CD4-positive, alpha-beta memory T cell (primary cell): ENCODE measurements around the gene TMX1. TPM values are rescaled to one million over a fixed set of nuclear protein-coding genes. Genes with fewer than 3 reads are reported as not detected.

Experiments used
- CTCF ChIA-PET: fragments of 350-600 bp; sonication (Branson Sonifier 250); formaldehyde crosslinking; loops from one replicate; lab custom pipeline; 2021; ENCODE audit warnings: inconsistent platforms; ENCODE audit not compliant: partially characterized antibody; lab: Charles Lee
- POLR2A ChIA-PET: fragments of 350-600 bp; sonication (Branson Sonifier 250); formaldehyde crosslinking; loops from one replicate; lab custom pipeline; 2021; ENCODE audit not compliant: partially characterized antibody; lab: Charles Lee
- DNase-seq, 5 donors: peaks; one replicate each; pipeline versions ENCODE4 v3.0.0 to v3.0.0-alpha.2; 2020 to 2022; ENCODE audit warnings: mixed read lengths in 1 of 5
- H3K27ac ChIP-seq: one replicate; pipeline ENCODE4 v1.7.0; 2013; ENCODE audit warnings: low read depth, low read length
- H3K27me3 ChIP-seq: 2 replicates; pipeline ENCODE4 v1.7.0; 2013; ENCODE audit warnings: mild to moderate bottlenecking, low read length, moderate library complexity; ENCODE audit not compliant: insufficient read depth
- H3K36me3 ChIP-seq: 2 replicates; pipeline ENCODE4 v1.7.0; 2013; ENCODE audit warnings: mild to moderate bottlenecking, low read length, moderate library complexity; ENCODE audit not compliant: insufficient read depth
- H3K4me1 ChIP-seq: 2 replicates; pipeline ENCODE4 v1.7.0; 2013; ENCODE audit warnings: mild to moderate bottlenecking, low read length, moderate library complexity; ENCODE audit not compliant: insufficient read depth
- H3K4me3 ChIP-seq, 2 donors: one replicate each; pipeline ENCODE4 v1.7.0; 2013; ENCODE audit warnings: low read length in 2 of 2, mild to moderate bottlenecking in 1 of 2
- H3K9me3 ChIP-seq, 2 donors: one replicate each; pipeline ENCODE4 v1.7.0; 2013; ENCODE audit warnings: low read length in 2 of 2, control low read depth in 1 of 2; ENCODE audit not compliant: control insufficient read depth in 1 of 2
- H3K27ac Mint-ChIP-seq, 7 donors: one replicate each; pipeline ENCODE4 v1.8.0; 2020 to 2021; ENCODE audit warnings: mixed read lengths in 7 of 7, mild to moderate bottlenecking in 6 of 7, inconsistent platforms in 3 of 7, moderate library complexity in 3 of 7
- H3K27me3 Mint-ChIP-seq, 2 donors: one replicate each; pipeline ENCODE4 v1.8.0; 2020 to 2021; ENCODE audit warnings: mixed read lengths in 2 of 2
- H3K36me3 Mint-ChIP-seq, 2 donors: one replicate each; pipeline ENCODE4 v1.8.0; 2020 to 2021; ENCODE audit warnings: mixed read lengths in 2 of 2, inconsistent platforms in 1 of 2, mild to moderate bottlenecking in 1 of 2
- H3K4me1 Mint-ChIP-seq, 4 donors: one replicate each; pipeline ENCODE4 v1.8.0; 2020 to 2021; ENCODE audit warnings: mixed read lengths in 4 of 4, mild to moderate bottlenecking in 1 of 4
- H3K4me3 Mint-ChIP-seq, 8 donors: one replicate each; pipeline ENCODE4 v1.8.0; 2020 to 2021; ENCODE audit warnings: mixed read lengths in 8 of 8, mild to moderate bottlenecking in 7 of 8, moderate library complexity in 6 of 8, inconsistent platforms in 3 of 8
- H3K9me3 Mint-ChIP-seq, 8 donors: one replicate each; pipeline ENCODE4 v1.8.0; 2020 to 2021; ENCODE audit warnings: mixed read lengths in 8 of 8, mild to moderate bottlenecking in 5 of 8, inconsistent platforms in 3 of 8, moderate library complexity in 1 of 8
- intact Hi-C: fragments of 100-400 bp; cut with micrococcal nuclease; formaldehyde crosslinking; loops from one replicate; pipeline ENCODE4 v1.15.1; 2023
- polyA plus RNA-seq, 2 donors: library from polyadenylated mRNA; unstranded; fragments of 300-500 nt; fragmentation: Illumina TruSeq; gene quantifications; one replicate each; pipeline ENCODE4 v1.2.3, GENCODE V29; 2021
- total RNA-seq, 2 experiments: library from RNA; stranded (reverse); gene quantifications; one replicate each; pipeline ENCODE4 v1.2.3, GENCODE V29; 2021

The TMX1 gene
- total RNA-seq (10 to 100 TPM; 28.5 to 32.9 TPM), polyA plus RNA-seq (10 to 100 TPM; 39.5 to 62.9 TPM)

GRCh38 chr14:51239813-51240803 is at the start of gene TMX1:
TSS of gene TMX1 (plus strand) at chr14:51240247. CDS start at chr14:51240293, 46 bp downstream.
- peak; percentile 80 to 86 (median 82) for DNase-seq
- Histone ChIP-seq H3K27ac (peak within 1 kb of the TSS; percentile 65), H3K4me1 (peaks cover 51% of the 10 kb centered on the region), H3K27me3 (no peaks in the 10 kb centered on the region), H3K36me3 (no peaks in the 10 kb centered on the region), H3K9me3 (no peaks in the 10 kb centered on the region), H3K4me3 (peak within 1 kb of the TSS; percentile 84 to 99)
- Mint-ChIP-seq H3K4me1 (peaks cover 15 to 29% (median 21%) of the 10 kb centered on the region in 4 donors), H3K27ac (no peak within 1 kb of the TSS), H3K9me3 (no peaks in the 10 kb centered on the region), H3K4me3 (peak within 1 kb of the TSS in 1 of 8 donors; percentile 37), H3K27me3 (no peaks in the 10 kb centered on the region), H3K36me3 (peaks cover 0 to under 1% of the 10 kb centered on the region in 2 donors)
- intact Hi-C loops = loop anchor here (1.0 to 10.0 kb wide), 6 partner anchors 145 to 1913 kb away; partner anchors contain the start of genes DDHD1, GNG2, GPR137C and RTRAF
- ChIA-PET POLR2A (interaction anchor here (0.6 to 1.1 kb wide), 3 partner anchors 380 to 1912 kb away, joined by 3 read pairs; no protein-coding TSS in a partner anchor), CTCF (interaction anchor here (1.2 kb wide), 1 partner anchor 46 kb away, joined by 3 read pairs; no protein-coding TSS in a partner anchor)

- CTCF ChIA-PET = no interaction called here
- Mint-ChIP-seq H3K27ac (no peak overlapping the region), H3K9me3 (peaks cover 0 to 3% (median 2%) of the 10 kb centered on the region in 8 donors), H3K4me3 (no peak overlapping the region), H3K36me3 (no peaks in the 10 kb centered on the region), H3K27me3 (peaks cover 9 to 11% of the 10 kb centered on the region in 2 donors), H3K4me1 (no peaks in the 10 kb centered on the region)
- no peak overlapping the region for H3K4me3 ChIP-seq
- H3K4me1 ChIP-seq = no peaks in the 10 kb centered on the region
- no peaks in the 10 kb centered on the region for H3K36me3 ChIP-seq
- DNase-seq = no peak
- intact Hi-C loops = no loop called here
- POLR2A ChIA-PET = no interaction called here
- no peaks in the 10 kb centered on the region for H3K27me3 ChIP-seq
- no peak overlapping the region for H3K27ac ChIP-seq
- no peaks in the 10 kb centered on the region for H3K9me3 ChIP-seq
Measured at GRCh38 chr14:51201890-51202289, 38.2 kb upstream of the TMX1 start.

- H3K36me3 Mint-ChIP-seq = no peaks in the 10 kb centered on the region
- no peak overlapping the region for H3K27ac Mint-ChIP-seq
Measured at GRCh38 chr14:51202914-51203665, 37.0 kb upstream of the TMX1 start.

GRCh38 chr14:51203881-51204280 is 36.2 kb upstream of the TMX1 start:
- no peak overlapping the region for H3K4me3 Mint-ChIP-seq
- CTCF ChIA-PET = no interaction called here

More at GRCh38 chr14:51202914-51203665, 37.0 kb upstream of the TMX1 start:
- Mint-ChIP-seq H3K9me3 (peaks cover 0 to 6% (median 2%) of the 10 kb centered on the region in 8 donors), H3K4me1 (no peaks in the 10 kb centered on the region), H3K27me3 (peaks cover 14% of the 10 kb centered on the region in 2 donors), H3K4me3 (no peak overlapping the region)
- intact Hi-C loops = no loop called here
- ChIA-PET POLR2A (no interaction called here), CTCF (no interaction called here)
- H3K4me1 ChIP-seq = no peaks in the 10 kb centered on the region
- no peak overlapping the region for H3K4me3 ChIP-seq
- H3K27ac ChIP-seq = no peak overlapping the region
- H3K9me3 ChIP-seq = no peaks in the 10 kb centered on the region
- no peaks in the 10 kb centered on the region for H3K27me3 ChIP-seq
- no peak for DNase-seq
- H3K36me3 ChIP-seq = no peaks in the 10 kb centered on the region

GRCh38 chr14:51205486-51205885 is 34.6 kb upstream of the TMX1 start:
- peaks cover 4% of the 10 kb centered on the region for H3K27me3 ChIP-seq
- H3K4me1 ChIP-seq = no peaks in the 10 kb centered on the region
- intact Hi-C loops = no loop called here
- Mint-ChIP-seq H3K27ac (no peak overlapping the region), H3K36me3 (no peaks in the 10 kb centered on the region), H3K4me1 (no peaks in the 10 kb centered on the region), H3K4me3 (no peak overlapping the region), H3K9me3 (peaks cover 0 to 4% (median 2%) of the 10 kb centered on the region in 8 donors), H3K27me3 (peaks cover 15 to 16% of the 10 kb centered on the region in 2 donors)
- H3K36me3 ChIP-seq = no peaks in the 10 kb centered on the region
- H3K4me3 ChIP-seq = no peak overlapping the region
- no peak overlapping the region for H3K27ac ChIP-seq
- ChIA-PET POLR2A (no interaction called here), CTCF (no interaction called here)
- DNase-seq = no peak
- no peaks in the 10 kb centered on the region for H3K9me3 ChIP-seq

More at GRCh38 chr14:51203881-51204280, 36.2 kb upstream of the TMX1 start:
- Histone ChIP-seq H3K9me3 (no peaks in the 10 kb centered on the region), H3K27me3 (peaks cover 4% of the 10 kb centered on the region), H3K4me1 (no peaks in the 10 kb centered on the region), H3K36me3 (no peaks in the 10 kb centered on the region), H3K4me3 (no peak overlapping the region), H3K27ac (no peak overlapping the region)
- H3K27ac Mint-ChIP-seq = no peak overlapping the region
- POLR2A ChIA-PET = no interaction called here
- H3K9me3 Mint-ChIP-seq = peaks cover 0 to 6% (median 2%) of the 10 kb centered on the region in 8 donors
- intact Hi-C loops = no loop called here
- DNase-seq = no peak
- H3K27me3 Mint-ChIP-seq = peaks cover 14 to 15% of the 10 kb centered on the region in 2 donors
- no peaks in the 10 kb centered on the region for H3K36me3 Mint-ChIP-seq
- no peaks in the 10 kb centered on the region for H3K4me1 Mint-ChIP-seq

GRCh38 chr14:51206462-51206861 is 33.6 kb upstream of the TMX1 start:
- Mint-ChIP-seq H3K9me3 (peaks cover 0 to 3% (median 0%) of the 10 kb centered on the region in 8 donors), H3K36me3 (no peaks in the 10 kb centered on the region), H3K4me3 (no peak overlapping the region), H3K27me3 (peaks cover 15 to 19% of the 10 kb centered on the region in 2 donors), H3K4me1 (no peaks in the 10 kb centered on the region), H3K27ac (no peak overlapping the region)
- Histone ChIP-seq H3K9me3 (no peaks in the 10 kb centered on the region), H3K36me3 (no peaks in the 10 kb centered on the region), H3K27ac (no peak overlapping the region), H3K4me1 (no peaks in the 10 kb centered on the region), H3K27me3 (peaks cover 4% of the 10 kb centered on the region), H3K4me3 (no peak overlapping the region)
- no peak for DNase-seq
- POLR2A ChIA-PET = no interaction called here
- CTCF ChIA-PET = no interaction called here
- intact Hi-C loops = no loop called here

GRCh38 chr14:51207621-51208020 is 32.4 kb upstream of the TMX1 start:
- H3K36me3 ChIP-seq = no peaks in the 10 kb centered on the region
- Mint-ChIP-seq H3K9me3 (peaks cover 0 to 3% (median 0%) of the 10 kb centered on the region in 8 donors), H3K27ac (no peak overlapping the region), H3K4me3 (no peak overlapping the region), H3K4me1 (no peaks in the 10 kb centered on the region), H3K27me3 (peaks cover 15% of the 10 kb centered on the region in 2 donors), H3K36me3 (no peaks in the 10 kb centered on the region)
- no peak for DNase-seq
- H3K9me3 ChIP-seq = no peaks in the 10 kb centered on the region
- no peaks in the 10 kb centered on the region for H3K4me1 ChIP-seq
- ChIA-PET POLR2A (no interaction called here), CTCF (no interaction called here)
- intact Hi-C loops = no loop called here
- no peak overlapping the region for H3K4me3 ChIP-seq
- H3K27me3 ChIP-seq = peaks cover 4% of the 10 kb centered on the region
- H3K27ac ChIP-seq = no peak overlapping the region
